ENCODE results near the gene LYST.

- TF ChIP-seq, protein P1, sequence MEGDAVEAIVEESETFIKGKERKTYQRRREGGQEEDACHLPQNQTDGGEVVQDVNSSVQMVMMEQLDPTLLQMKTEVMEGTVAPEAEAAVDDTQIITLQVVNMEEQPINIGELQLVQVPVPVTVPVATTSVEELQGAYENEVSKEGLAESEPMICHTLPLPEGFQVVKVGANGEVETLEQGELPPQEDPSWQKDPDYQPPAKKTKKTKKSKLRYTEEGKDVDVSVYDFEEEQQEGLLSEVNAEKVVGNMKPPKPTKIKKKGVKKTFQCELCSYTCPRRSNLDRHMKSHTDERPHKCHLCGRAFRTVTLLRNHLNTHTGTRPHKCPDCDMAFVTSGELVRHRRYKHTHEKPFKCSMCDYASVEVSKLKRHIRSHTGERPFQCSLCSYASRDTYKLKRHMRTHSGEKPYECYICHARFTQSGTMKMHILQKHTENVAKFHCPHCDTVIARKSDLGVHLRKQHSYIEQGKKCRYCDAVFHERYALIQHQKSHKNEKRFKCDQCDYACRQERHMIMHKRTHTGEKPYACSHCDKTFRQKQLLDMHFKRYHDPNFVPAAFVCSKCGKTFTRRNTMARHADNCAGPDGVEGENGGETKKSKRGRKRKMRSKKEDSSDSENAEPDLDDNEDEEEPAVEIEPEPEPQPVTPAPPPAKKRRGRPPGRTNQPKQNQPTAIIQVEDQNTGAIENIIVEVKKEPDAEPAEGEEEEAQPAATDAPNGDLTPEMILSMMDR (IDR thresholded peaks at IDR 0.05): no peak
- no peak for TF ChIP-seq POLR2A (IDR thresholded peaks at IDR 0.05)
Observed at GRCh38 chr1:235911300-235911662, 44.6 kb upstream of the LYST start.

Measured in tibial nerve (tissue), 3 donors.